Right atrium auricular region (tissue), 2 donors: Measurements from ENCODE around the gene IMMP1L. TPM values are rescaled to one million over a fixed set of nuclear protein-coding genes. Genes with fewer than 3 reads are reported as not detected.

Experiments
- DNase-seq: peaks from one replicate; pipeline ENCODE4 v3.0.0-alpha.2; 2019; ENCODE audit warnings: low spot score
- H3K27ac ChIP-seq, 2 donors: fragments of 200-600 bp; sonication (generic); 1 replicate in 1 of 2; 2 replicates in 1 of 2; pipeline ENCODE4 v1.5.1; 2016 to 2019
- H3K27me3 ChIP-seq, 2 donors: fragments of 200-600 bp; sonication (generic); one replicate each; pipeline versions ENCODE4 v1.5.1 to v1.6.0; 2017 to 2019
- H3K36me3 ChIP-seq: fragments of 200-600 bp; sonication (generic); one replicate; pipeline ENCODE4 v1.5.1; 2016
- H3K4me1 ChIP-seq, 2 donors: fragments of 200-600 bp; sonication (generic); one replicate each; pipeline versions ENCODE4 v1.5.1 to v1.6.0; 2017 to 2019
- H3K4me3 ChIP-seq, 2 donors: fragments of 200-600 bp; sonication (generic); 1 replicate in 1 of 2; 2 replicates in 1 of 2; pipeline ENCODE4 v1.5.1; 2017 to 2019; ENCODE audit warnings: mild to moderate bottlenecking in 1 of 2, moderate library complexity in 1 of 2
- H3K9me3 ChIP-seq, 2 donors: fragments of 200-600 bp; sonication (generic); one replicate each; pipeline ENCODE4 v1.5.1; 2019
- CTCF ChIP-seq, 2 donors: fragments of 200-600 bp; sonication (generic); IDR thresholded peaks; one replicate each; pipeline ENCODE4 v1.5.1; 2019; ENCODE audit warnings: antibody characterized with exemption in 2 of 2
- total RNA-seq, 2 donors: library from RNA; depleted of rRNA; stranded (reverse); fragments of >200 nt; gene quantifications; one replicate each; pipeline ENCODE4 v1.1.0, GENCODE V29; 2016

Gene IMMP1L
- total RNA-seq, 2 donors from 2014 or later, result 9.1 to 22.9 TPM

- Histone ChIP-seq H3K9me3 (peaks cover 0 to 21% of the 10 kb centered on the region in 2 donors), H3K4me3 (no peak overlapping the region), H3K4me1 (no peaks in the 10 kb centered on the region), H3K27ac (no peak overlapping the region), H3K27me3 (no peaks in the 10 kb centered on the region), H3K36me3 (no peaks in the 10 kb centered on the region)
- TF ChIP-seq CTCF (IDR thresholded peaks at IDR 0.05), result no peak
- no peak for DNase-seq
Observed at GRCh38 chr11:31464436-31464835, 45.0 kb downstream of the IMMP1L start.

GRCh38 chr11:31455177-31455576 lies 54.2 kb downstream of the IMMP1L start:
- Histone ChIP-seq H3K27me3 (no peaks in the 10 kb centered on the region), H3K9me3 (no peaks in the 10 kb centered on the region), H3K4me3 (no peak overlapping the region), H3K36me3 (peaks cover 7% of the 10 kb centered on the region), H3K4me1 (no peaks in the 10 kb centered on the region), H3K27ac (no peak overlapping the region)
- DNase-seq, result no peak
- TF ChIP-seq CTCF (IDR thresholded peaks at IDR 0.05), result no peak

- H3K27ac ChIP-seq, result no peak overlapping the region
- H3K4me1 ChIP-seq, result no peaks in the 10 kb centered on the region
- DNase-seq, result no peak
- peaks cover 7% of the 10 kb centered on the region for H3K36me3 ChIP-seq
- no peaks in the 10 kb centered on the region for H3K27me3 ChIP-seq
- no peaks in the 10 kb centered on the region for H3K9me3 ChIP-seq
- H3K4me3 ChIP-seq, result no peak overlapping the region
- no peak for TF ChIP-seq CTCF (IDR thresholded peaks at IDR 0.05)
Observed at GRCh38 chr11:31450841-31451240, 58.6 kb downstream of the IMMP1L start.

- no peaks in the 10 kb centered on the region for H3K27me3 ChIP-seq
- H3K4me1 ChIP-seq, result no peaks in the 10 kb centered on the region
- H3K9me3 ChIP-seq, result no peaks in the 10 kb centered on the region
- no peak for TF ChIP-seq CTCF (IDR thresholded peaks at IDR 0.05)
- H3K4me3 ChIP-seq, result no peak overlapping the region
- peaks cover 7% of the 10 kb centered on the region for H3K36me3 ChIP-seq
- no peak overlapping the region for H3K27ac ChIP-seq
- DNase-seq, result no peak
Observed at GRCh38 chr11:31449040-31449439, 60.4 kb downstream of the IMMP1L start.

- no peaks in the 10 kb centered on the region for H3K4me1 ChIP-seq
- no peak overlapping the region for H3K4me3 ChIP-seq
- no peak overlapping the region for H3K27ac ChIP-seq
- no peak for TF ChIP-seq CTCF (IDR thresholded peaks at IDR 0.05)
- H3K36me3 ChIP-seq, result no peaks in the 10 kb centered on the region
- H3K27me3 ChIP-seq, result no peaks in the 10 kb centered on the region
- DNase-seq, result no peak
- no peaks in the 10 kb centered on the region for H3K9me3 ChIP-seq
Observed at GRCh38 chr11:31445621-31446020, 63.8 kb downstream of the IMMP1L start.

GRCh38 chr11:31443802-31444201 lies 65.6 kb downstream of the IMMP1L start:
- no peaks in the 10 kb centered on the region for H3K4me1 ChIP-seq
- H3K27me3 ChIP-seq, result no peaks in the 10 kb centered on the region
- H3K4me3 ChIP-seq, result no peak overlapping the region
- no peaks in the 10 kb centered on the region for H3K36me3 ChIP-seq
- TF ChIP-seq CTCF (IDR thresholded peaks at IDR 0.05), result no peak
- DNase-seq, result no peak
- no peak overlapping the region for H3K27ac ChIP-seq
- H3K9me3 ChIP-seq, result no peaks in the 10 kb centered on the region
